NCI-H1105 treated with DMSO at 0.1 percent for 48 hours (cell line): Measurements from ENCODE around the gene KCTD2.

Experiments used
- DNase-seq: peaks from one replicate; lab custom pipeline; 2025; lab: John Stamatoyannopoulos, UW

The KCTD2 gene

GRCh38 chr17:75077496-75078283 lies 30.7 kb downstream of the KCTD2 start:
- no peak for DNase-seq

GRCh38 chr17:75078284-75079022 lies 31.4 kb downstream of the KCTD2 start:
- no peak for DNase-seq

- DNase-seq: no peak
Measured at GRCh38 chr17:75079023-75079373, 32.0 kb downstream of the KCTD2 start.

- DNase-seq: no peak
Measured at GRCh38 chr17:75081611-75082540, 34.9 kb downstream of the KCTD2 start.

GRCh38 chr17:75082683-75083082 lies 35.7 kb downstream of the KCTD2 start:
- no peak for DNase-seq

GRCh38 chr17:75084039-75084660 lies 37.1 kb downstream of the KCTD2 start:
- DNase-seq: no peak

GRCh38 chr17:75086496-75087181 lies 39.6 kb downstream of the KCTD2 start:
- no peak for DNase-seq

GRCh38 chr17:75087182-75087557 lies 40.1 kb downstream of the KCTD2 start:
- no peak for DNase-seq

- no peak for DNase-seq
Measured at GRCh38 chr17:75087558-75088453, 40.8 kb downstream of the KCTD2 start, which contains the start of gene SLC16A5. Gene SLC16A5, plus strand, starts transcription at chr17:75087954. Its CDS starts 5,683 bp downstream, at chr17:75093637.

- no peak for DNase-seq
Measured at GRCh38 chr17:75088465-75089417, 41.7 kb downstream of the KCTD2 start.

- no peak for DNase-seq
Measured at GRCh38 chr17:75090871-75091854, 44.1 kb downstream of the KCTD2 start.

GRCh38 chr17:75091855-75092327 lies 44.9 kb downstream of the KCTD2 start:
- no peak for DNase-seq

- DNase-seq: no peak
Measured at GRCh38 chr17:75093548-75094158, 46.6 kb downstream of the KCTD2 start.

- no peak for DNase-seq
Measured at GRCh38 chr17:75094871-75095399, 47.9 kb downstream of the KCTD2 start.

GRCh38 chr17:75096082-75096625 lies 49.1 kb downstream of the KCTD2 start:
- no peak for DNase-seq

- DNase-seq: no peak
Measured at GRCh38 chr17:75097865-75098264, 50.8 kb downstream of the KCTD2 start.

GRCh38 chr17:75098861-75099260 lies 51.8 kb downstream of the KCTD2 start:
- no peak for DNase-seq
